IMR-90 (cell line): ENCODE results near the gene SIK2. TPM values are rescaled to one million over a fixed set of nuclear protein-coding genes. Genes with fewer than 3 reads are reported as not detected.

Experiments
- ATAC-seq: fragments of 200-7000 bp; cut with Tn5 transposase; 2 replicates; pipeline ENCODE4 v1.9.1; 2020; ENCODE audit warnings: low read depth, mild to moderate bottlenecking, moderate library complexity
- BruUV-seq: library from RNA; stranded (reverse); fragments of 400-500 nt; replicated peaks from 2 replicates; lab custom pipeline; 2021; lab: Mats Ljungman, UMichigan
- CTCF ChIA-PET: fragments of 300-600 bp; formaldehyde crosslinking; extraction: SDS; loops from one replicate; lab custom pipeline; 2021; ENCODE audit warnings: antibody characterized with exemption; lab: Yijun Ruan, JAX
- POLR2A ChIA-PET: fragments of 300-600 bp; sonication (Branson Sonifier 250); formaldehyde crosslinking; loops from one replicate; lab custom pipeline; 2022; ENCODE audit warnings: antibody characterized with exemption; ENCODE audit not compliant: unreplicated experiment; lab: Charles Lee
- DNase-seq: peaks from one replicate; pipeline ENCODE4 v3.0.0; 2013
- H2AFZ ChIP-seq: replicated peaks from 2 replicates; pipeline ENCODE3; 2013; ENCODE audit warnings: low read length, mild to moderate bottlenecking; ENCODE audit not compliant: poor library complexity
- H2AK5ac ChIP-seq: 2 replicates; pipeline ENCODE4 v1.6.1; 2013; ENCODE audit warnings: low read depth, low read length, inconsistent platforms
- H2AK9ac ChIP-seq: replicated peaks from 2 replicates; pipeline ENCODE3; 2013; ENCODE audit warnings: mild to moderate bottlenecking, low read depth, low read length, moderate library complexity; ENCODE audit not compliant: poor library complexity
- H2BK120ac ChIP-seq: 2 replicates; pipeline ENCODE4 v1.6.1; 2013; ENCODE audit warnings: low read depth, low read length, inconsistent platforms
- H2BK15ac ChIP-seq: 3 replicates; pipeline ENCODE4 v1.6.1; 2013; ENCODE audit warnings: low read depth, low read length, inconsistent platforms
- H2BK20ac ChIP-seq: 2 replicates; pipeline ENCODE4 v1.6.1; 2013; ENCODE audit warnings: low read depth, mild to moderate bottlenecking, inconsistent platforms, low read length, moderate library complexity
- H2BK5ac ChIP-seq: 2 replicates; pipeline ENCODE4 v1.6.1; 2013; ENCODE audit warnings: mild to moderate bottlenecking, low read depth, low read length, inconsistent platforms; ENCODE audit not compliant: poor library complexity, severe bottlenecking
- H3K14ac ChIP-seq: replicated peaks from 2 replicates; pipeline ENCODE4 v1.6.1; 2013; ENCODE audit warnings: low read depth, low read length, inconsistent platforms
- H3K18ac ChIP-seq: 2 replicates; pipeline ENCODE4 v1.6.1; 2013; ENCODE audit warnings: low read depth, low read length, control low read depth
- H3K23ac ChIP-seq: 2 replicates; pipeline ENCODE4 v1.6.1; 2013; ENCODE audit warnings: low read depth, low read length, inconsistent platforms
- H3K27ac ChIP-seq: 2 replicates; pipeline ENCODE4 v1.5.1; 2013; ENCODE audit warnings: mild to moderate bottlenecking, control low read depth, low read length; ENCODE audit not compliant: insufficient read depth
- H3K27me3 ChIP-seq: 2 replicates; pipeline ENCODE4 v1.6.1; 2013; ENCODE audit warnings: low read length; ENCODE audit not compliant: control insufficient read depth, insufficient read depth
- H3K36me3 ChIP-seq: 2 replicates; pipeline ENCODE4 v1.6.1; 2013; ENCODE audit warnings: low read length, mixed read lengths; ENCODE audit not compliant: control insufficient read depth, insufficient read depth
- H3K4ac ChIP-seq: 2 replicates; pipeline ENCODE4 v1.6.1; 2013; ENCODE audit warnings: low read depth, low read length, inconsistent platforms
- H3K4me1 ChIP-seq: 2 replicates; pipeline ENCODE4 v1.6.1; 2013; ENCODE audit warnings: low read length, mixed read lengths; ENCODE audit not compliant: control insufficient read depth, insufficient read depth
- H3K4me2 ChIP-seq: 2 replicates; pipeline ENCODE4 v1.6.1; 2013; ENCODE audit warnings: low read depth, mild to moderate bottlenecking, control low read depth, low read length, moderate library complexity
- H3K4me3 ChIP-seq: 2 replicates; pipeline ENCODE4 v1.5.1; 2013; ENCODE audit warnings: low read depth, mild to moderate bottlenecking, control low read depth, low read length, moderate library complexity; ENCODE audit not compliant: insufficient read depth
- H3K56ac ChIP-seq: 2 replicates; pipeline ENCODE4 v1.6.1; 2013; ENCODE audit warnings: low read length, inconsistent platforms; ENCODE audit not compliant: insufficient read depth; ENCODE audit errors: extremely low read depth
- H3K79me1 ChIP-seq, 2 experiments: 2 replicates each; pipeline ENCODE4 v1.6.1; 2013; ENCODE audit warnings: low read length in 2 of 2, inconsistent platforms in 1 of 2, low read depth in 1 of 2
- H3K9ac ChIP-seq: 2 replicates; pipeline ENCODE4 v1.6.1; 2013; ENCODE audit warnings: low read depth, low read length, control low read depth
- H3K9me1 ChIP-seq: 2 replicates; pipeline ENCODE4 v1.6.1; 2013; ENCODE audit warnings: low read length, inconsistent platforms; ENCODE audit not compliant: insufficient read depth
- H3K9me3 ChIP-seq: 2 replicates; pipeline ENCODE4 v1.6.1; 2013; ENCODE audit warnings: low read length; ENCODE audit not compliant: control insufficient read depth, insufficient read depth
- H4K20me1 ChIP-seq: 2 replicates; pipeline ENCODE4 v1.6.1; 2013; ENCODE audit warnings: low read length, inconsistent platforms; ENCODE audit not compliant: insufficient read depth
- H4K5ac ChIP-seq: 2 replicates; pipeline ENCODE4 v1.6.1; 2013; ENCODE audit warnings: mild to moderate bottlenecking, low read depth, low read length, control low read depth
- H4K8ac ChIP-seq, 2 experiments: 2 replicates each; pipeline ENCODE4 v1.6.1; 2013; ENCODE audit warnings: low read depth in 2 of 2, low read length in 2 of 2, control low read depth in 1 of 2, inconsistent platforms in 1 of 2
- H4K91ac ChIP-seq: 2 replicates; pipeline ENCODE4 v1.6.1; 2013; ENCODE audit warnings: low read depth, low read length, inconsistent platforms; ENCODE audit not compliant: insufficient read depth
- BHLHE40 ChIP-seq: fragments of 150-350 bp; IDR thresholded peaks from 2 replicates; pipeline ENCODE4 v1.6.1; 2016; ENCODE audit warnings: mild to moderate bottlenecking, low read depth, low read length
- CTCF ChIP-seq: conservative IDR thresholded peaks from 2 replicates; pipeline ENCODE4 v1.5.1; 2012; ENCODE audit warnings: mild to moderate bottlenecking, low read depth, low read length, improper control_type of control experiment
- FOS ChIP-seq: fragments of 150-350 bp; IDR thresholded peaks from 2 replicates; pipeline ENCODE4 v1.6.1; 2016; ENCODE audit warnings: low read depth, low read length
- MXI1 ChIP-seq: IDR thresholded peaks from 2 replicates; pipeline ENCODE4 v1.6.1; 2012; ENCODE audit warnings: low read depth, mild to moderate bottlenecking, low read length, moderate library complexity, borderline replicate concordance
- NFE2L2 ChIP-seq: fragments of 150-350 bp; IDR thresholded peaks from 2 replicates; pipeline ENCODE4 v1.6.1; 2016; ENCODE audit warnings: low read depth, mild to moderate bottlenecking, low read length
- POLR2A ChIP-seq: IDR thresholded peaks from 2 replicates; pipeline ENCODE4 v1.6.1; 2012; ENCODE audit warnings: mild to moderate bottlenecking, low read depth, low read length
- RFX5 ChIP-seq: IDR thresholded peaks from 2 replicates; pipeline ENCODE4 v1.8.0; 2012; ENCODE audit warnings: low read depth, mild to moderate bottlenecking, low read length, moderate library complexity
- SMC3 ChIP-seq: fragments of 150-350 bp; IDR thresholded peaks from 2 replicates; pipeline ENCODE4 v1.6.1; 2016; ENCODE audit warnings: low read depth, mild to moderate bottlenecking, antibody characterized with exemption, low read length, moderate library complexity
- WGBS, 2 experiments: methylation state at CpG; one replicate each; pipeline versions ENCODE4 v1.1.5 to v1.1.7; 2013; ENCODE audit warnings: missing lambda C conversion rate in 2 of 2; ENCODE audit not compliant: insufficient read length in 1 of 2; ENCODE audit errors: extremely low coverage in 2 of 2; 5-methylcytosine and 5-hydroxymethylcytosine counted together
- dilution Hi-C: fragments of 300-500 bp; cut with HindIII; formaldehyde crosslinking; loops from one replicate; pipeline ENCODE4 v1.14.3; 2018; ENCODE audit warnings: low sequenced_read_pairs; ENCODE audit not compliant: unreplicated experiment
- in situ Hi-C: fragments of 300-500 bp; cut with MboI; formaldehyde crosslinking; loops from 3 replicates; pipeline ENCODE4 v1.14.3; 2019; ENCODE audit warnings: low sequenced_read_pairs, inconsistent platforms, mixed read lengths
- intact Hi-C: fragments of 100-400 bp; cut with micrococcal nuclease; formaldehyde crosslinking; loops from 2 replicates; pipeline ENCODE4 v1.10.0; 2022
- polyA plus RNA-seq, 3 experiments: library from polyadenylated mRNA; depleted of rRNA; stranded (reverse); fragments of >200 nt; gene quantifications; 2 replicates each; pipeline ENCODE4 v1.2.3, GENCODE V29; 2012; ENCODE audit warnings: low replicate concordance in 1 of 3
- total RNA-seq: library from RNA; depleted of rRNA; stranded (reverse); fragments of >200 nt; gene quantifications from 2 replicates; pipeline ENCODE4 v1.2.3, GENCODE V29; 2012

Gene SIK2
- total and polyA plus RNA-seq, 2 of the 4 experiments (the other 2 are of a cell fraction): 7.9 to 10.4 TPM

GRCh38 chr11:111582881-111583280 is 19.4 kb upstream of the SIK2 start:
- 0 out of 2 replicates have a peak, but pooled peaks cover under 1% of the 10 kb centered on the region for H3K9me3 ChIP-seq
- intact Hi-C loops: no loop called here
- in situ Hi-C loops: loop anchor here (25.0 kb wide), 1 partner anchor 404 kb away; no protein-coding TSS in a partner anchor
- H4K91ac ChIP-seq: no peak overlapping the region
- H3K56ac ChIP-seq: no peak overlapping the region
- no peaks in the 10 kb centered on the region for H3K36me3 ChIP-seq
- ChIA-PET POLR2A (no interaction called here), CTCF (no interaction called here)
- peak overlapping the region; percentile 28; the same call in 1 of the 2 replicates for H3K4me2 ChIP-seq
- H2BK5ac ChIP-seq: peak overlapping the region; percentile 43
- H2BK15ac ChIP-seq: peak overlapping the region; percentile 19; the same call in 1 of the 3 replicates
- DNase-seq (peak; percentile 74), ATAC-seq (peak; percentile 43)
- H3K4me3 ChIP-seq: no peak overlapping the region
- H2BK20ac ChIP-seq: no peak overlapping the region
- no peak overlapping the region; the same call in 1 of the 2 replicates for H2AK5ac ChIP-seq
- H3K9me1 ChIP-seq: 0 out of 2 replicates have a peak, but pooled peaks cover 9% of the 10 kb centered on the region
- peak overlapping the region; percentile 33 for H2AK9ac ChIP-seq
- dilution Hi-C loops: no loop called here
- no peaks in the 10 kb centered on the region for H3K27me3 ChIP-seq
- no peak overlapping the region for H3K23ac ChIP-seq
- no peak overlapping the region for H3K18ac ChIP-seq
- no peak overlapping the region for H2AFZ ChIP-seq
- no peak for TF ChIP-seq POLR2A
- no peak for TF ChIP-seq MXI1
- no peak for TF ChIP-seq RFX5
- TF ChIP-seq BHLHE40: no peak
- no peak for TF ChIP-seq CTCF
- TF ChIP-seq SMC3: no peak
- no peak for TF ChIP-seq FOS
- TF ChIP-seq NFE2L2: no peak
- H3K4ac ChIP-seq: 0 out of 2 replicates have a peak overlapping the region, but pooled peaks have one; percentile 10
- H4K20me1 ChIP-seq: no peaks in the 10 kb centered on the region
- WGBS, 2 experiments: no CpG with 5 or more reads among the region's 4 CpGs
- no peak overlapping the region for H3K9ac ChIP-seq
- H4K5ac ChIP-seq: no peak overlapping the region
- H3K27ac ChIP-seq: peak overlapping the region; percentile 26; the same call in 1 of the 2 replicates
- H2BK120ac ChIP-seq: peak overlapping the region; percentile 30
- H3K4me1 ChIP-seq: peaks cover 6% of the 10 kb centered on the region
- no peaks in the 10 kb centered on the region for H3K79me1 ChIP-seq
- H3K14ac ChIP-seq: no peak overlapping the region
- no peak overlapping the region for H4K8ac ChIP-seq
- BruUV-seq: no TSS peak
